Stimulated activated CD4-positive, alpha-beta T cell treated with anti-CD3 and anti-CD28 coated beads, Interleukin-4, amount 100 ng/mL, for 1 hour (primary cell): ENCODE measurements around the gene CENPS.
"Not testable (repeated sequence)": the region's sequence is repeated elsewhere in the genome, so short reads cannot be mapped to it uniquely, and the experiment has no call there.

Experiments used
- DNase-seq: peaks from one replicate; pipeline ENCODE4 v3.0.0-alpha.2; 2020

Gene CENPS

DNA sequence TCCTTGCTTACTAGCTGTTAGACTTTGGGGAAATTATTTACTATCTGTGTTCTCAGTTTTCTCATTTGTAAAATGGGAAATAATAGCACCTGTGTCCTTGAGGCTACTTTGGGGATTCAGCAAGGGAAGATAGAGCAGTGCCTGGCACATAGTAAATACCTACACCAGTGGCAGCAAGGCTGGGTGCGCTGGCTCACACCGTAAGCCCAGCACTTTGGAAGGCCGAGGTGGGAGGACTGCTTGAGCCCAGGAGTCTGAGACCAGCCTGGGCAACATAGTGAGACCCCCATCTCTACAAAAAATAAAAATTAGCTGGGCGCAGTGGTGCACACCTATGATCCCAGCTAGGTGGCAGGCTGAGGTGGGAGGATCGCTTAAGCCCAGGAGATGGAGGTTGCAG, 8.6 kb upstream of the CENPS start:
- DNase-seq: no peak

DNA sequence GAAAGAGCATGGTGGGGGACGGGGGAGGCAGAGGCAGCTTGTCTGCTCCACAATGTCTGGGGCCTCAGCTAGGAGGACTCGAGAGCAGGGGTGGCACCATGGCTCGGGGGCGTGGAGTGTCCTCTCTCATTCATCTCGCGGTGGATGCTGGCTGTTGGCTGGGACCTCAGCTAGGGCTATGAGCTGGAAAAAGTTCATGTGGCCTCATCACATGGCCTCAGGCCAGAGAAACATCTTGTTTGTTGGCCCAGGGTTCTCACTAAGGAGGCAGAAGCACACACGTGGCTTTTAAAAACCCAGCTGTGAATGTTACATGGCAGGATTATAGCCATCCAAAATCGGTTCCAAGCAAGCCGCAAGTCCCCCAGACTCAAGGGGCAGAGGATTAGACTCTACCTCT, 6.2 kb upstream of the CENPS start:
- no peak for DNase-seq

- no peak for DNase-seq
Measured at GRCh38 chr1:10424651-10425050, 5.6 kb upstream of the CENPS start.

- DNase-seq: not testable (repeated sequence)
Measured at GRCh38 chr1:10425826-10426534, 4.3 kb upstream of the CENPS start.

DNA sequence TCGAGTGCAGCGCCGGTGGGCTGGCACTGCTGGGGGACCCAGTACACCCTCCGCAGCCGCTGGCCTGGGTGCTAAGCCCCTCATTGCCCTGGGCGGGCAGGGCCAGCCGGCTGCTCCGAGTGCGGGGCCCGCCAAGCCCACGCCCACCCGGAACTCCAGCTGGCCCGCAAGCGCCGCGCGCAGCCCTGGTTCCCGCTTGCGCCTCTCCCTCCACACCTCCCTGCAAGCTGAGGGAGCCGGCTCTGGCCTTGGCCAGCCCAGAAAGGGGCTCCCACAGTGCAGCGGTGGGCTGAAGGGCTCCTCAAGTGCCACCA, 3.7 kb upstream of the CENPS start:
- not testable (repeated sequence) for DNase-seq

DNA sequence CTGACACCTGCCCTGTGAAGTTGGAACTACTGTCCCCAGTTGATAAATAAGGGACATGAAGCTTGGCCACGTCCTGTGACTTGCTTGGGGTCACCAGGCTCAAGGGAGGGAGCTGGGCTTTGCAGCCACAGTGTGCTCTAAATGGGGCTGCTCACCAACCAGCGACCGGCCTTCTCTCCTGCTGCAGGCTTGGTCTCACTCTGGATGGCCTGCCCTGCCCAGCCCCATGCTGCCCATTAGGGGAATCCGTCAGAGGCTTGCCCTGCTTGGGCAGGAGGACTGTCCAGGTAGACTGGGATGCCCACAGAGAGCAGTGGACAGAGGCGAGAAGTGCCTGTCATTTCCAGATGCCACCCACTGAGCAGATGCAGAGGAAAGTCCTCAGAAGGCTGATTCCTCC, 1.2 kb upstream of the CENPS start:
- DNase-seq: no peak

DNA sequence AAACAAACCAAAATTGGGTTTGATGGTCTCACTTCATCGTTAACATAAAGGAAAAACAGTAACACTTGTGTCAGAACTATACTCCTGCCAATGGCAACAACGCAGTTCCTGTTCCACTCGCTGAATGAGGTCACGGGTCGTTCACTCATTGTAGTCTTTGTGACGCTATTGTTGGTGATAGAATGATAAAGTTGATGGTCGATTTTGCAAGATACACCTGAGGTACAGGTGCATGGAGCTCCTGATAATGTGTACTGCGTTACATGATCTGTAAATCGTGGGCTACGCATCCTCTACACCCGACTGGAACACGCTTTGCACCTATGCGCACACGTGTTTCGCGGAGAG, 391 bp upstream of the CENPS start:
- no peak for DNase-seq

DNA sequence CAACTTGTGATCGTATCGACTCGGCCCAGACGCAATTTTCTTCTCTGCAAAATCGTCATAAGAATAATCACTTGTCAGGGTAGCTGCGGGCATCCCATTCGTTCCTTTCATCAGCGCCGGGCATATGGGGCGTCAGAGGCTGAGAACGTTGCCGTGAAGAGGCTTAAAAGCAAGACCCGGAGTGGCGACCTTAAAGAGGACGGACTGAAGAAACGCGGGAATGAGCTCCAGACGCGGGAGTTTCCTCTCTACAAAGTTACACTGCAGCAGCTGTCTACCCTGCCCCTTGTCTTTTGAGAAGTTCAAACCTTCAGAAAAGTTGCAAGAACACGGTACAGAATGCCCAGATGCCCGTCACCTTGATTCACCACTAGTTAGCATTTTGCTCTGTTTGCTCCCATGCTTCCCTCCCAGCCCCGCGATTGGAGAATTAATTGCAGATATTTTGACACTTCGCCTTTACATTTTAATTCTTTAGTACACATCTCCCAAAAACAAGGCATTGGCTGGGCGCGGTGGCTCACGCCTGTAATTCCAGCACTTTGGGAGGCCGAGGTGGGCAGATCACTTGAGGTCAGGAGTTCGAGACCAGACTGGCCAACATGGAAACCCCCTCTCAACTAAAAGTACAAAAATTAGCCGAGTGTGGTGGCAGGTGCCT, 967 bp downstream of the CENPS start:
- DNase-seq: no peak

DNA sequence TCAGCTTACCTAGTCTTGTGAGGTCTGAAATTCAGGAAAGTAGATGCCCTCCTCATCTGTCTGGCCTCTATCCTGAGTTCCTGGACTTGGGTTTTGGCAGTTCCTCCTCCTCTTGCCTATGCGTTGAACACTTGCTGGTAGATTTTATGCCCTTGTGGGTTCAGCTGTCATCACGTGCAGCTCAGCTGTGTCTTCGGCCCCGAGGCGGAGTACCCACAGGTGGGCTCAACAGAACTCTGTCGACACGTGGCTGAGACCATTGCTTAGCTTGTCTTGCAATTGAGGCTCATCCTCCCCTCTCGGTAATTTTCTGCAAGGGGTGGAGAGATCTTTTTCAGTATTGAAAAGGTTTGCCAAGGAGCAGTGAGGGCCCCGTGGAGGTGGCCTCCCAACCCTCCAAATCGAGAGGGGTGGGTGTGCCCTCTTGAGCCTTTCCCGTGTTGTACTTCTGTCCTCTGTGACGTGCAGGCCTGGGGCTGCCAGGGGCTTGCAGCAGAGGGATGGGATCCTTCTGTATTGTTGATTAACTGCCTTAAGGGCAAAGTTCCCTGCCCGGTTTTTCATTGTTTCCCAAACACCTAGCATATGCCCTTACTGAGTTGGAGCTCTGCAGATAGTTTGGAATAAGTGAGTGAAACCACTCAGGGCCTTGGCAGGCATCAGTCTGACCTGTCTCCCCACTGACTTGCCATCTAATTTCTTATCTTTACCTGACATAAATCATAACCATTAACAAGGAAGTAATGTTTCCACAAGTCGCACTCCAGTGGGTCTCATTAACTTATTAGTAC, 2.9 kb downstream of the CENPS start:
- no peak for DNase-seq

DNA sequence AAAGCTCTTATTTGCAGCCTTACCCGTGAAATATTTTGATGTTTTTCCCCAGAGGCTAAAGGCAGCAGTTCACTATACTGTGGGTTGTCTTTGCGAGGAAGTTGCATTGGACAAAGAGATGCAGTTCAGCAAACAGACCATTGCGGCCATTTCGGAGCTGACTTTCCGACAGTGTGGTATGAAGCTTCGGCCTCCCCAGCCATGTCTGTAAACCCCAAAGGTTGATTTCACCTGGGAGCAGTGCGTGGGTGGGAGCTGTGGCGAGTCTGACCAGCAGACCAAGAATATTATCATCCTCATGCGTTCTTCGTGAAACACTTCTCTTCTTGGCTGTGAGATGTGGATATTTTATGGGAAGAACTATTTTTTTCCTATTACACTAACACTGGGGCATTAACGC, 3.6 kb downstream of the CENPS start:
- no peak for DNase-seq

DNA sequence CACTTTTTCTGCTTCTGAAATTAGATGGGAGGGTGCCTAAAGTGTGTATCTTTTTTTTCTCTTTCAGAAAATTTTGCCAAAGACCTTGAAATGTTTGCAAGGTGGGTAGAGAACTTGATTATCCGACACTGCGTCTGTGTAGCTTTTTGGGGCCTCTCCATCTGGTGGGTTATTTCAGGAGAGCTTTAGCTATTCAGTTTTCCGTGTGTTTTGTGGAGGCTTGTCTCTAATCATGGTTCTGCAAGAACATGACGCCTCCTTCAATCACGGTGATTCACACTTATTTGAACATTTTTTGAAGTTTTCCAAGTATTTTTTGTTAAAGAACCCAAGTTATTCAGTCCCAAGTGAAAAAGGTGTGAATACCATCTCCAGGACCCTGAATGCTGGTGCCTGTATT, 4.4 kb downstream of the CENPS start:
- DNase-seq: no peak

DNA sequence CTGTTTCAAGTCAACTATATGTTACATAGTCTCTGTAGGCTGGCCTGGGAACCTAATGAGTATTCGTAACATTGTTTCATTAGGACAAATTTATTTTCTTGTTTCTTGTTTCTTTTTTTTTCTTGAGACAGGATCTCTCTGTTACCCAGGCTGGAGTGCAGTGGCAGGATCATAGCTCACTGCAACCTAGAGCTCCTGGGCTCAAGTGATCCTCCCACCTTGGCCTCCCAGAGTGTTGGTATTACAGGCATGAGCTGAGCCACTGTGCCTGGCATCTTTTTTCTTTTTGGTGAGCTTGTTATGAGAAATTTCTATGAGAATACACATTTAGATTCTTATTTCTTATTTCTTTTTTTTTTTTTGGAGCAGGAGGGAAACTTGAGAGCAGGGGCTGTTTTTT, 6.8 kb downstream of the CENPS start:
- no peak for DNase-seq

DNA sequence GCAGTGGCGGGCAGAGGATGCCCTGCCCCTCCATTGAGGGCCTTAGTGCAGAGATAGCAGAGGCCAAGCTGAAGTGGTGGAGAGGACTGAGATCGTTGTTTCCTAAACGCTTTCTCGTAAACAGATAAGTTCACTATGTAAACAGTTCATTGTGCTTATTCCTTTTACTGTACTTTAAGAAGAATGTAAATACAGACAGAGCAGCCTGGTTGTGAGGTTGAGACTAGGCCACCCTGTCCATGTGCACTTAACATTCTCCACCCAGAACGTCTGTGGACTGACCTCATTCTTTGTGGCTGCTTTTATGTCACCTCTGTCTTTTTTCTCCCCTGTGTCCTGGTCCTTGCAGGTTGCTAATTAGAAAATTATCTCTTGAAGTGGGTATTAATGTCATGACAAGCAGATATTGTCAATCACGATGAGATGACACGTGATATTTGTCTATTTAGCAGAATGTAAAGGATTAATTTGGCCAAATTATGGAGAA, 8.5 kb downstream of the CENPS start:
- DNase-seq: no peak

DNA sequence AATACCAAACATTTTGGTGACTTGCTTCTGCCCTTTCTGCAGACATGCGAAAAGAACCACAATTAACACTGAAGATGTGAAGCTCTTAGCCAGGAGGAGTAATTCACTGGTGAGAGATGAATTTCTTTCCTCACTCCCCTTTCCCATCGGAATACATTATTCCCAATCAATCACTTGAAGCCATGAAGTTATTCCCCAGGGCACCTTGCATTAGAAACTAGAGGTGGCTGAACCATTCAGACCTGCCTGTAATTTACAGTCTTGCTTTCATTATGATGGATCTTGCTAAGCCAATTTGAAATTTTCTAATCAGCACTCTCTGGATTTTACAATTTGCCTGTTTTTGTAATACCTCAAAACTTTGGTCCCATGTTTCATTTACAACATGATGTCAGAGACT, 10.1 kb downstream of the CENPS start:
- DNase-seq: no peak

- no peak for DNase-seq
Measured at GRCh38 chr1:10440794-10441193, 10.6 kb downstream of the CENPS start.

GRCh38 chr1:10444248-10444647, 14.0 kb downstream of the CENPS start:
- no peak for DNase-seq

GRCh38 chr1:10444795-10445397, 14.7 kb downstream of the CENPS start:
- DNase-seq: no peak

DNA sequence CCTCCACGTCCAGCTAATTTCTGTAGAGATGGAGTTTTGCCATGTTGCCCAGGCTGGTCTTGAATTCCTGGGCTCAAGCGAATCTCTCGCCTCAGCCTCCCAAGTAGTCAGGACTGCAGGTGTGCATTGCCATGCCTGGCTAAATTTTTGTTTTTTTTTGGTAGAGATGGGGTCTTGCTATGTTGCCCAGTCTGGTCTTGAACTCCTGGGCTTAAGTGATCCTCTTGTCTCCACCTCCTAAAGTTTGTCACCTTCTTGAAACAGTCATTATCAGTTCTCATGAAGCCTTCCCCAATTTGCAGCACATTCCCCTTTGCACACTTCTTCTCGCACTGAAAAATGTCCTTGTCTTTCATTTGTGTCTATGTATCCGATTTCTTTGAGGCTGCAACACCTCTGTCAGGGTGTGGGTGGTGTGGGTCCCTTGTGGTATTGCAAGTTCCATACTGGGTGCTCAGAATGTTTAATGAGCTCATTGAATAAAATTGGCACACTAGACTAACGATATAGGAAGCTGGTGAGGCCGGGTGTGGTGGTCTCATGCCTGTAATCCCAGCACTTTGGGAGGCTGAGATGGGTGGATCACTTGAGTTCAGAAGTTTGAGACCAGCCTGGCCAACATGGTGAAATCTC, 16.7 kb downstream of the CENPS start:
- DNase-seq: no peak

DNA sequence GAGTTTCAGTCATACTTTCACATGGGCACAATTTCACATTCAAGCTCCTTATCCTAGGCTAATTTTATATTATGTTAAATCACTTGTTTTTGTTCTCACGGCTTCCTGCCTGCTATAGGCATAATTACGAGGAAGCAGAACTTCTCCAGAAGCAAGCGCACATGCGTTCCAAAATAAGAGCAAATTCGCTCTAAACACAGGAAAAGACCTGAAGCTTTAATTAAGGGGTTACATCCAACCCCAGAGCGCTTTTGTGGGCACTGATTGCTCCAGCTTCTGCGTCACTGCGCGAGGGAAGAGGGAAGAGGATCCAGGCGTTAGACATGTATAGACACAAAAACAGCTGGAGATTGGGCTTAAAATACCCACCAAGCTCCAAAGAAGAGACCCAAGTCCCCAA, 19.5 kb downstream of the CENPS start, which contains the start of gene CORT:
TSS of gene CORT (plus strand) at position 281 of the 400 bp plus-strand sequence. CDS start 193 bp downstream, outside the sequence.
- no peak for DNase-seq

- no peak for DNase-seq
Measured at GRCh38 chr1:10450156-10450814, 20.1 kb downstream of the CENPS start.

- DNase-seq: no peak
Measured at GRCh38 chr1:10450836-10451235, 20.6 kb downstream of the CENPS start.

DNA sequence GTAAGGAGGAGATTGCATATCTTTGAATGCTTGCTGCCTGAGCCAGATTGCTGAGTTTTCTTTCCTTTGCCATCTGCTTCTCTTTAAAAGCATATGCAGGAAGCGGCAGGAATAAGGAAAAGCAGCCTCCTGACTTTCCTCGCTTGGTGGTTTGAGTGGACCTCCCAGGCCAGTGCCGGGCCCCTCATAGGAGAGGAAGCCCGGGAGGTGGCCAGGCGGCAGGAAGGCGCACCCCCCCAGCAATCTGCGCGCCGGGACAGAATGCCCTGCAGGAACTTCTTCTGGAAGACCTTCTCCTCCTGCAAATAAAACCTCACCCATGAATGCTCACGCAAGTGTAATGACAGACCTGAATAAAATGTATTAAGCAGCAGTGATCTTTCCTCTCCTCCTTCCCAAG, 21.1 kb downstream of the CENPS start:
- DNase-seq: no peak

DNA sequence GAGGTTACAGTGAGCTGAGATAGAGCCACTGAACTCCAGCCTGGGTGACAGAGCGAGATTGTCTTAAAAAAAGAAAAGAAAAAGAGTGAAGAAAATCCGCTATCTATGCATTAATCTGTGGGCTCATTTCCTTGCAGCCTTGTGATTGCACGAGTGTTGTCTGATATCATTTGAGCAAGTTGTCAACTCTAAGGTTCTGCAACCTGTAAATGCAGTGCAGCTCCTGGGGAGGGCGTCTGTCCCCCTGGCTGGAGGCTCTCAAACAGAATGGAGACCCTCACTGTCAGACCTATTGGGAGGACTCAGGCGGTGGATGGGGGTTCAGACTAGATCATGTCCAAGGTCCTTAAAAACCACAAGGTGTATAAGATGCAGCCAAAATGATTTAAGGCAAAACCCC, 25.8 kb downstream of the CENPS start:
- no peak for DNase-seq
